Lower leg skin (tissue), 4 donors: Measurements from ENCODE around the gene TUT7. TPM values are rescaled to one million over a fixed set of nuclear protein-coding genes. Genes with fewer than 3 reads are reported as not detected.
A peak's percentile ranks its signal among the peaks of the same experiment; 100 is the strongest.
"Not testable (repeated sequence)": the region's sequence is repeated elsewhere in the genome, so short reads cannot be mapped to it uniquely, and the experiment has no call there.

Source experiments
- DNase-seq, 2 donors: peaks; one replicate each; pipeline ENCODE4 v3.0.0-alpha.2; 2019; ENCODE audit warnings: low spot score in 2 of 2
- H3K4me3 ChIP-seq: fragments of 200-600 bp; sonication (generic); 2 replicates; pipeline ENCODE4 v1.5.1; 2017; ENCODE audit warnings: mild to moderate bottlenecking, low read depth; ENCODE audit not compliant: poor library complexity, severe bottlenecking
- POLR2A ChIP-seq, 2 donors: fragments of 450-650 bp; IDR thresholded peaks; one replicate each; pipeline ENCODE4 v1.6.1; 2016 to 2017; ENCODE audit warnings: antibody characterized with exemption in 2 of 2, mild to moderate bottlenecking in 1 of 2, moderate library complexity in 1 of 2
- WGBS, 2 donors: methylation state at CpG; one replicate each; pipeline ENCODE4 v1.1.5; 2018; 5-methylcytosine and 5-hydroxymethylcytosine counted together
- intact Hi-C: fragments of 100-400 bp; cut with DNase I; formaldehyde crosslinking; loops from one replicate; pipeline ENCODE4 v1.15.0; 2023; ENCODE audit warnings: low total_unique reads
- total RNA-seq, 4 donors: library from RNA; depleted of rRNA; stranded (reverse); fragments of >200 nt; gene quantifications; one replicate each; pipeline ENCODE4 v1.1.0, GENCODE V29; 2016
- TF ChIP-seq, protein P1 (sequence below), 3 donors: fragments of 450-650 bp; IDR thresholded peaks; one replicate each; pipeline ENCODE4 v1.5.1; 2016; ENCODE audit warnings: antibody characterized with exemption in 3 of 3, mild to moderate bottlenecking in 3 of 3, moderate library complexity in 2 of 3

Gene TUT7, protein sequence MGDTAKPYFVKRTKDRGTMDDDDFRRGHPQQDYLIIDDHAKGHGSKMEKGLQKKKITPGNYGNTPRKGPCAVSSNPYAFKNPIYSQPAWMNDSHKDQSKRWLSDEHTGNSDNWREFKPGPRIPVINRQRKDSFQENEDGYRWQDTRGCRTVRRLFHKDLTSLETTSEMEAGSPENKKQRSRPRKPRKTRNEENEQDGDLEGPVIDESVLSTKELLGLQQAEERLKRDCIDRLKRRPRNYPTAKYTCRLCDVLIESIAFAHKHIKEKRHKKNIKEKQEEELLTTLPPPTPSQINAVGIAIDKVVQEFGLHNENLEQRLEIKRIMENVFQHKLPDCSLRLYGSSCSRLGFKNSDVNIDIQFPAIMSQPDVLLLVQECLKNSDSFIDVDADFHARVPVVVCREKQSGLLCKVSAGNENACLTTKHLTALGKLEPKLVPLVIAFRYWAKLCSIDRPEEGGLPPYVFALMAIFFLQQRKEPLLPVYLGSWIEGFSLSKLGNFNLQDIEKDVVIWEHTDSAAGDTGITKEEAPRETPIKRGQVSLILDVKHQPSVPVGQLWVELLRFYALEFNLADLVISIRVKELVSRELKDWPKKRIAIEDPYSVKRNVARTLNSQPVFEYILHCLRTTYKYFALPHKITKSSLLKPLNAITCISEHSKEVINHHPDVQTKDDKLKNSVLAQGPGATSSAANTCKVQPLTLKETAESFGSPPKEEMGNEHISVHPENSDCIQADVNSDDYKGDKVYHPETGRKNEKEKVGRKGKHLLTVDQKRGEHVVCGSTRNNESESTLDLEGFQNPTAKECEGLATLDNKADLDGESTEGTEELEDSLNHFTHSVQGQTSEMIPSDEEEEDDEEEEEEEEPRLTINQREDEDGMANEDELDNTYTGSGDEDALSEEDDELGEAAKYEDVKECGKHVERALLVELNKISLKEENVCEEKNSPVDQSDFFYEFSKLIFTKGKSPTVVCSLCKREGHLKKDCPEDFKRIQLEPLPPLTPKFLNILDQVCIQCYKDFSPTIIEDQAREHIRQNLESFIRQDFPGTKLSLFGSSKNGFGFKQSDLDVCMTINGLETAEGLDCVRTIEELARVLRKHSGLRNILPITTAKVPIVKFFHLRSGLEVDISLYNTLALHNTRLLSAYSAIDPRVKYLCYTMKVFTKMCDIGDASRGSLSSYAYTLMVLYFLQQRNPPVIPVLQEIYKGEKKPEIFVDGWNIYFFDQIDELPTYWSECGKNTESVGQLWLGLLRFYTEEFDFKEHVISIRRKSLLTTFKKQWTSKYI (N-terminal part only)
- total RNA-seq, result 100 to 1,000 TPM in 1 of 4 donors, 10 to 100 TPM in 3; 75.9 to 132 (median 89.5) TPM

DNA sequence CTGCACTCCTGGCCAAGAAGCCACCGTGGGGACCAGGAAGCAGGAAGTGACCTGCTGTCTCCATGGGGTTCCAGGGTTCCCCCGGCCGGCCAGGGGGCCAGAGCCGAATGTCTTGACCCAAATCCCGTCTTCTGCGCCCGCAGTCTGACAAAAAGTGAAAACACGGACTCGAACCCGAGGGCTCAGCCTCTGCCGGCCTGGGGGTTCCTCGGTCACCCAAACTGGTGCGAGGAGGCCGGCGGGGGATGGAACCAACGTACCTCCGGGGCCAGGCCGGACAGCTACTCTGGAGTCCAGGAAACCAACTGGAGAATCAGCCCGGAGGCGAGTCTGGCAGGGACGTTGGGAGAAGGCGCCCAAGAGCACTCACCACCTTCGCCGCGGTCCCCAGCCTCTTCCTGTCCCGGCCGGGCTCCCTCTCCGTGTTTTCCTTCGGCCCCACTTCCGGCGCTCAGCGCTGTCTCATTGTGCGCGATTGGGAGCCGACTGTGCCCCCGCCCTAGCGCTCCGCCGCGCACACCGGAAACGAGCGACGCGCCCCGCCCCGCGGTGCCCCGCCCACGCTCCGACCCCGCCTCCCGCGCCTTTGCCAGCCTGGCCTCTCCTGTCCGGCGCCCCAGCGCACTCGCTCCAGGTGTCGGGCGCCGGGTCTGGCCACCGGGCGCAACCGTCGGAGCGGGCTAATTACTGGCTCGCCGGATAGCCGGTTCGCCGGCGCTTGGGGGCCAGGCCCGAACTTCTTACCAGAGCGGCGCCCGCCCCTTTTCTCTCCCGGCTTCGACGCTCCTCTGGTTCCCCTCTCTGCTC lies at the start of gene TUT7:
Gene TUT7, minus strand, starts transcription at position 400 of the 807 bp plus-strand sequence. CDS start 1,211 bp downstream, outside the sequence.
- peak within 1 kb of the TSS; percentile 74 for H3K4me3 ChIP-seq
- intact Hi-C loops, result no loop called here
- DNase-seq, result peak; percentile 94 to 99
- TF ChIP-seq, protein P1, sequence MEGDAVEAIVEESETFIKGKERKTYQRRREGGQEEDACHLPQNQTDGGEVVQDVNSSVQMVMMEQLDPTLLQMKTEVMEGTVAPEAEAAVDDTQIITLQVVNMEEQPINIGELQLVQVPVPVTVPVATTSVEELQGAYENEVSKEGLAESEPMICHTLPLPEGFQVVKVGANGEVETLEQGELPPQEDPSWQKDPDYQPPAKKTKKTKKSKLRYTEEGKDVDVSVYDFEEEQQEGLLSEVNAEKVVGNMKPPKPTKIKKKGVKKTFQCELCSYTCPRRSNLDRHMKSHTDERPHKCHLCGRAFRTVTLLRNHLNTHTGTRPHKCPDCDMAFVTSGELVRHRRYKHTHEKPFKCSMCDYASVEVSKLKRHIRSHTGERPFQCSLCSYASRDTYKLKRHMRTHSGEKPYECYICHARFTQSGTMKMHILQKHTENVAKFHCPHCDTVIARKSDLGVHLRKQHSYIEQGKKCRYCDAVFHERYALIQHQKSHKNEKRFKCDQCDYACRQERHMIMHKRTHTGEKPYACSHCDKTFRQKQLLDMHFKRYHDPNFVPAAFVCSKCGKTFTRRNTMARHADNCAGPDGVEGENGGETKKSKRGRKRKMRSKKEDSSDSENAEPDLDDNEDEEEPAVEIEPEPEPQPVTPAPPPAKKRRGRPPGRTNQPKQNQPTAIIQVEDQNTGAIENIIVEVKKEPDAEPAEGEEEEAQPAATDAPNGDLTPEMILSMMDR (IDR thresholded peaks at IDR 0.05), result no peak
- peak in 1 of 2 donors; percentile 52 for TF ChIP-seq POLR2A (IDR thresholded peaks at IDR 0.05)
- WGBS, 2 donors, result 0% methylated on average over 21 to 62 of the region's 79 CpGs

DNA sequence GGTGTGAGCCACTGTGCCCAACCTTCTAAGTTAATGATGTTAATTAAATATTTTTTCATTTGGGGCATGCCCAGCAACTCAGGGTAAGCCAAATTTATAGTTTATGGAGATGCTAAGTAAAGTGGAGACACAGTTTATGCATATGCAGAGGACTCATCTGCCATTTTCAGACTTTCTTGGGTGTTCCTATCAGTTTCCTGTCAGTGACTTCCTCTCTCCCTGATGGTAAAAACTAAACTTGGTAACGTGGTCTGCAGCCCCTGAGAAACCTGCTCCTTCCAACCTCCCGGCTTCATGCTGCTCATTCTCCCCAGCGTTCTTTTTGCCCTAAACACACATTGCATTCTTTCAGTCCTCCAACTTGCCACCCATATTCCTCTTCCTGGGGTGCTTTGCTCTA lies 48.4 kb upstream of the TUT7 start:
- WGBS, 2 donors, result 71 to 74% methylated on average over 3 of the region's 3 CpGs
- TF ChIP-seq, protein P1 (IDR thresholded peaks at IDR 0.05), result no peak
- no peak for TF ChIP-seq POLR2A (IDR thresholded peaks at IDR 0.05)
- intact Hi-C loops, result no loop called here
- H3K4me3 ChIP-seq, result no peak overlapping the region
- DNase-seq, result no peak

DNA sequence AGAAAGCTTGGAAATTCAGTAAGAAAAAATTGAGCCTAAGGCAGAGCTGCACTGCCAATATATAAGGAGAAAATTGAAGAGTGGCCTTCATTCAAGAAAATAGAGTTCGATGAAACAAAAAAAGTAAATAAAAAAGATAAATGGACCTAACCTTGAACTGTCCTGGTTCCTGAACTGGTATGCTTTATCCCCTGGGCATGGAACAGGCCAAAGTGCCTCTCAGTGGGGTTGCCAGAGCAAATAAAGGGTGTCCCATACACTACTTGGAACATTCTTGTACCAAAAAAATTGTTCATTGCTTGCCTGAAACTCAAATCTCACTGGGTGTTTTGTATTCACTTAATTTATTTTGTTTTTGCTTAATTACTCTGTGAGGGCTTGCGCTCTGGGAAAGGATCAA lies 42.2 kb upstream of the TUT7 start:
- intact Hi-C loops, result no loop called here
- no peak for DNase-seq
- H3K4me3 ChIP-seq, result no peak overlapping the region
- WGBS, 2 donors, result 94% methylated on average over 2 of the region's 2 CpGs
- TF ChIP-seq POLR2A (IDR thresholded peaks at IDR 0.05), result no peak
- TF ChIP-seq, protein P1 (IDR thresholded peaks at IDR 0.05), result no peak

DNA sequence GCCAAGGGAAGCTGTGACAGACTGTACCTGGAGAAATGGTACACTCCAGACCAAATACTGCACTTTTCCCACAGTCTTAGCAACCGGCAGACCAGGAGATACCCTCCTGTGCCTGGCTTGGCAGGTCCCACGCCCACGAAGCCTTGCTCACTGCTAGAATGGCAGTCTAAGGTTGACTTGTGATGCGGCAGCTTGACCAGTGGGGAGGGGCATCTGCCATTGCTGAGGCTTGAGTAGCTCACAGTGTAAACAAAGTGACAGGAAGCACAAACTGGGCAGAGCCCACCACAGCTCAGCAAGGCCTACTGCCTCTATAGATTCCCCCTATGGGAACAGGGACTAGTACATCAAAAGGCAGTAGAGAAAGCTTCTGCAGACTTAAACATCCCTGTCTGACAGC lies 36.0 kb upstream of the TUT7 start:
- DNase-seq, intact Hi-C loops, H3K4me3 ChIP-seq: not testable (repeated sequence)
- 86 to 92% methylated on average over 4 of the region's 4 CpGs for WGBS, 2 donors

DNA sequence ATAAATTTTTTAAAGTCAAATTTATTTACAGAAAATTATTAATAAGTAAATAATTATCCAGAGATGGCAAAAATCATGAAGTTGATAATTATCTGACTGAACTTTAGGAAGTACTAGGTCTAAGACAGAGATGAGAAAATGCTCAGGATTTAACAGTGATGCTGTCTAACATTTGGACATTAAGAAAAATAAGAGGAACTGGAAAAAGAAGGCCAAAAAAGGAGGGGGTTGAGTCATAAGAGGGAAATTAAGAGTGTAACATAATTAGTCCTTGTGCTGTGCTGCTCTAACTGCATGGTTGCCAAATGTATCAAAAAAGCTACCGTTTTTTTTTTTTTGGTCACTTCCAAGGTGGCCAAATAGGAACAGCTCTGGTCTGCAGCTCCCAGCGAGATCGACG lies 35.4 kb upstream of the TUT7 start:
- intact Hi-C loops, result no loop called here
- no peak overlapping the region for H3K4me3 ChIP-seq
- 91 to 94% methylated on average over 4 of the region's 4 CpGs for WGBS, 2 donors
- TF ChIP-seq, protein P1 (IDR thresholded peaks at IDR 0.05), result no peak
- TF ChIP-seq POLR2A (IDR thresholded peaks at IDR 0.05), result no peak
- DNase-seq, result no peak
